A673 (cell line): ENCODE measurements around the gene RPS19. TPM values are rescaled to one million over a fixed set of nuclear protein-coding genes. Genes with fewer than 3 reads are reported as not detected.

Experiments used
- BruUV-seq: library from RNA; stranded (reverse); fragments of 400-500 nt; replicated peaks from 2 replicates; lab custom pipeline; 2021; lab: Mats Ljungman, UMichigan
- CTCF ChIA-PET: fragments of 300-600 bp; sonication (Branson Sonifier 250); formaldehyde crosslinking; loops from one replicate; lab custom pipeline; 2022; ENCODE audit warnings: antibody characterized with exemption; lab: Charles Lee
- POLR2A ChIA-PET: fragments of 300-600 bp; sonication (Branson Sonifier 250); formaldehyde crosslinking; loops from one replicate; lab custom pipeline; 2022; ENCODE audit warnings: antibody characterized with exemption; ENCODE audit not compliant: low non-redundant PET; lab: Charles Lee
- DNase-seq: peaks from one replicate; pipeline ENCODE4 v3.0.0-alpha.2; 2015; ENCODE audit warnings: low spot score
- H3K27ac ChIP-seq: fragments of 200-600 bp; sonication (generic); 2 replicates; pipeline ENCODE4 v1.5.1; 2016; ENCODE audit warnings: mixed run types, low read depth, mild to moderate bottlenecking, mixed read lengths, antibody characterized with exemption, low read length; ENCODE audit not compliant: poor library complexity, severe bottlenecking
- H3K27me3 ChIP-seq: fragments of 200-600 bp; sonication (generic); replicated peaks from 2 replicates; pipeline ENCODE4 v1.6.1; 2017; ENCODE audit warnings: mixed run types, low read depth, mild to moderate bottlenecking, mixed read lengths, antibody characterized with exemption, low read length; ENCODE audit not compliant: insufficient read depth, poor library complexity
- H3K36me3 ChIP-seq: fragments of 200-600 bp; sonication (generic); 2 replicates; pipeline ENCODE4 v1.6.1; 2016; ENCODE audit warnings: mixed run types, mild to moderate bottlenecking, mixed read lengths, antibody characterized with exemption, low read length; ENCODE audit not compliant: insufficient read depth, poor library complexity, severe bottlenecking
- H3K4me1 ChIP-seq: fragments of 200-600 bp; sonication (generic); 2 replicates; pipeline ENCODE4 v1.6.1; 2017; ENCODE audit warnings: mixed run types, mild to moderate bottlenecking, mixed read lengths, antibody characterized with exemption, low read length; ENCODE audit not compliant: insufficient read depth, poor library complexity, severe bottlenecking
- H3K4me3 ChIP-seq: fragments of 200-600 bp; sonication (generic); 2 replicates; pipeline ENCODE4 v1.5.1; 2016; ENCODE audit warnings: low read depth, mixed run types, mild to moderate bottlenecking, mixed read lengths, low read length; ENCODE audit not compliant: poor library complexity, severe bottlenecking
- H3K9me3 ChIP-seq: fragments of 200-600 bp; sonication (generic); 2 replicates; pipeline ENCODE4 v1.6.1; 2016; ENCODE audit warnings: mixed run types, low read depth, mild to moderate bottlenecking, mixed read lengths, antibody characterized with exemption, low read length; ENCODE audit not compliant: poor library complexity, severe bottlenecking
- CTCF ChIP-seq: fragments of 300-800, 200-600 bp; sonication (generic); conservative IDR thresholded peaks from 2 replicates; pipeline ENCODE4 v1.5.1; 2017; ENCODE audit warnings: low read depth, mild to moderate bottlenecking, antibody characterized with exemption, low read length, moderate library complexity, mixed read lengths
- EZH2 ChIP-seq: fragments of 200-600 bp; sonication (generic); IDR thresholded peaks from 2 replicates; pipeline ENCODE4 v1.6.1; 2017; ENCODE audit warnings: borderline replicate concordance, low read depth, mild to moderate bottlenecking, mixed read lengths, antibody characterized with exemption, low read length; ENCODE audit not compliant: poor library complexity, severe bottlenecking
- intact Hi-C: fragments of 100-400 bp; cut with micrococcal nuclease; formaldehyde crosslinking; loops from one replicate; pipeline ENCODE4 v1.10.0; 2022; ENCODE audit not compliant: unreplicated experiment
- total RNA-seq: library from RNA; stranded (reverse); gene quantifications from 2 replicates; pipeline ENCODE4 v1.2.3, GENCODE V29; 2021

Gene RPS19
- total RNA-seq, 1 experiment from 2014 or later: 2,559 TPM

DNA sequence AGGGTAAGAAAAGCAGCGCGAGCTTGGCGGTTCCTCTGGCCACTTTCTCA, 15.2 kb upstream of the RPS19 start, which contains the start of gene DMRTC2:
Gene DMRTC2, plus strand, starts transcription at position 42 of the 50 bp plus-strand sequence. CDS start 2,387 bp downstream, outside the sequence.
- H3K4me3 ChIP-seq: no peak within 1 kb of the TSS
- no peak for TF ChIP-seq CTCF
- TF ChIP-seq EZH2: no peak
- no peak within 1 kb of the TSS for H3K27ac ChIP-seq
- ChIA-PET CTCF (interaction anchor here (0.8 kb wide), 1 partner anchor 112 kb away, joined by 3 read pairs; no protein-coding TSS in a partner anchor), POLR2A (no interaction called here)
- no peak for DNase-seq
- H3K9me3 ChIP-seq: no peaks in the 10 kb centered on the region
- H3K36me3 ChIP-seq: no peaks in the 10 kb centered on the region
- intact Hi-C loops: no loop called here
- H3K27me3 ChIP-seq: no peaks in the 10 kb centered on the region
- H3K4me1 ChIP-seq: no peaks in the 10 kb centered on the region
- no TSS peak for BruUV-seq

GRCh38 chr19:41845051-41845590, 14.9 kb upstream of the RPS19 start:
- TF ChIP-seq CTCF (no peak), EZH2 (no peak)
- no peaks in the 10 kb centered on the region for H3K36me3 ChIP-seq
- no peaks in the 10 kb centered on the region for H3K27me3 ChIP-seq
- ChIA-PET POLR2A (no interaction called here), CTCF (interaction anchor here (0.8 kb wide), 1 partner anchor 112 kb away, joined by 3 read pairs; no protein-coding TSS in a partner anchor)
- no TSS peak for BruUV-seq
- H3K4me3 ChIP-seq: no peak overlapping the region
- no peak overlapping the region for H3K27ac ChIP-seq
- H3K4me1 ChIP-seq: no peaks in the 10 kb centered on the region
- no peaks in the 10 kb centered on the region for H3K9me3 ChIP-seq
- intact Hi-C loops: no loop called here
- DNase-seq: no peak

DNA sequence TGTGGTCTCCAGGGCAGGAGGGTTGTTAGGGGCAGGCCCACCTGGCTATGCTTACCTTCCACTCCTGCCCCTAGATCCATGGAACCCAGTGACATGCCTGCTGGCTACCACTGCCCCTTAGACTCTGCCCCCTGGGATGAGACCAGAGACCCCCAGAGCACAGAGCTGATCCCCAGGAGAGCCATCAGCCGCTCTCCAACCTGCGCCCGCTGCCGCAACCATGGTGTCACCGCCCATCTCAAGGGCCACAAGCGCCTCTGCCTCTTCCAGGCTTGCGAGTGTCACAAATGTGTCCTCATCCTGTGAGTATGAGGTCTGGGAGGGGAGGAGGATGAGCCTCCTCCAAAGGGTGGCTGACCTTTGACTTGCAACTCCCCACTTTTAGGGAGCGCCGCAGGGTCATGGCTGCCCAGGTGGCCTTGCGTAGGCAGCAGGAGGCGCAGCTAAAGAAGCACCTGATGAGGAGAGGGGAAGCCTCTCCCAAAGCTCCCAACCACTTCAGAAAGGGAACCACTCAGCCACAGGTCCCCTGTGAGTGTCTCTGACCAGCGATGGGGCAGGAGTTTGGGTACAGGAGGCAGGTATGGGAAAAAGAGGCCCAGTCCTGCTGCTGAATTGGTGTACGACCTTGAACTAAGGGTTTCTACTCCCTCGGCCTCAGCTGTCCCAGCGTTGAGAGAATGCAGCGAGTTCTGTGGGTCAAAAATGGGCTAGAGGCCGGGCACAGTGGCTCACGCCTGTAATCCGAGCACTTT, 12.5 kb upstream of the RPS19 start:
- DNase-seq: no peak
- Histone ChIP-seq H3K4me1 (no peaks in the 10 kb centered on the region), H3K4me3 (no peak overlapping the region), H3K36me3 (no peaks in the 10 kb centered on the region), H3K9me3 (no peaks in the 10 kb centered on the region), H3K27ac (no peak overlapping the region), H3K27me3 (peaks cover 8% of the 10 kb centered on the region)
- ChIA-PET CTCF (interaction anchor here (0.6 kb wide), 1 partner anchor 12 kb away, joined by 3 read pairs; no protein-coding TSS in a partner anchor), POLR2A (no interaction called here)
- no peak for TF ChIP-seq CTCF
- no peak for TF ChIP-seq EZH2
- no TSS peak for BruUV-seq
- intact Hi-C loops: no loop called here
